ENCODE measurements around the gene LAMA3.

The LAMA3 gene

DNA sequence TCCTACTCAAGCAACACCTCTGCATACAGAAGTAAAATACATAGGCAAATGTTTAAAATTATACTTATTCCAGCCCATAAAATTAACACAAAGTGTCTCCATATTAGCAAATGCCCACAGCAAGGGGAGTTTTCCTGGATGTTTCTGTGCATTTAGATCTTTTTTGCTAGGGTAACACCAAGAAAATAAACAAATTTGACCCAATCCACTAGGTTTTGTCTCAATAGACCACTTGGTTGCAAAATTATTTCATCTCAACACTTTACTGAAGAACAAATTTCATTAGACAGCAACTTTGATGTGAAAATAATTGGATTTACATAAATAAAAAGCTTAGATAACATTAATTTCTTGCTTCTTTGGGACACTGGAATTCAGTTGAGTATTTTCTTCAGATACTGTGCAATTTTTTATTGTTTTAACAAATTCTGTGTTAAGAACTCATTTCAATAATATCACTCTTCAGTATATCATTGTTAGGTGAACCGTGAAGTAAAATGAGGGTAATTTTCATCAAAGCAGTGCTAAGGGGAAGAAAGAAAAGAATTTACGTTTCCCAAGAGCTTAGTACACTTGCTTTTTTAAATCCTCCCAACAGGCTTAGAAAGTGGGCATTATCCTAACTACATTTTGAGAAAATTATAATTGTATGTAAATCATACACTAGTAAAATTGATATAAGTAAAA is 191.8 kb downstream of the LAMA3 start:
- no peaks in the 10 kb centered on the region for H4K20me1 ChIP-seq (ENCODE audit: insufficient read depth)
- H2AFZ ChIP-seq (ENCODE audit: low read depth), result no peak overlapping the region
- no peaks in the 10 kb centered on the region for H3K79me2 ChIP-seq (ENCODE audit: insufficient read depth, low read depth)
- H3K4me1 ChIP-seq (ENCODE audit: low read depth, poor library complexity, severe bottlenecking), result no peaks in the 10 kb centered on the region
- H3K4me2 ChIP-seq, result no peak overlapping the region
- no peak overlapping the region for H3K27ac ChIP-seq
- no peak overlapping the region for H3K4me3 ChIP-seq (IDR thresholded peaks at IDR 0.05; ENCODE audit: insufficient read depth, low read depth, low read length)
- no peaks in the 10 kb centered on the region for H3K36me3 ChIP-seq (ENCODE audit: insufficient read depth)
- TF ChIP-seq, protein P1, sequence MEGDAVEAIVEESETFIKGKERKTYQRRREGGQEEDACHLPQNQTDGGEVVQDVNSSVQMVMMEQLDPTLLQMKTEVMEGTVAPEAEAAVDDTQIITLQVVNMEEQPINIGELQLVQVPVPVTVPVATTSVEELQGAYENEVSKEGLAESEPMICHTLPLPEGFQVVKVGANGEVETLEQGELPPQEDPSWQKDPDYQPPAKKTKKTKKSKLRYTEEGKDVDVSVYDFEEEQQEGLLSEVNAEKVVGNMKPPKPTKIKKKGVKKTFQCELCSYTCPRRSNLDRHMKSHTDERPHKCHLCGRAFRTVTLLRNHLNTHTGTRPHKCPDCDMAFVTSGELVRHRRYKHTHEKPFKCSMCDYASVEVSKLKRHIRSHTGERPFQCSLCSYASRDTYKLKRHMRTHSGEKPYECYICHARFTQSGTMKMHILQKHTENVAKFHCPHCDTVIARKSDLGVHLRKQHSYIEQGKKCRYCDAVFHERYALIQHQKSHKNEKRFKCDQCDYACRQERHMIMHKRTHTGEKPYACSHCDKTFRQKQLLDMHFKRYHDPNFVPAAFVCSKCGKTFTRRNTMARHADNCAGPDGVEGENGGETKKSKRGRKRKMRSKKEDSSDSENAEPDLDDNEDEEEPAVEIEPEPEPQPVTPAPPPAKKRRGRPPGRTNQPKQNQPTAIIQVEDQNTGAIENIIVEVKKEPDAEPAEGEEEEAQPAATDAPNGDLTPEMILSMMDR (conservative IDR thresholded peaks at IDR 0.05; ENCODE audit: low read depth, low read length), result no peak
- H3K9ac ChIP-seq, result no peak overlapping the region
- no peaks in the 10 kb centered on the region for H3K27me3 ChIP-seq (ENCODE audit: insufficient read depth, low read depth)

DNA sequence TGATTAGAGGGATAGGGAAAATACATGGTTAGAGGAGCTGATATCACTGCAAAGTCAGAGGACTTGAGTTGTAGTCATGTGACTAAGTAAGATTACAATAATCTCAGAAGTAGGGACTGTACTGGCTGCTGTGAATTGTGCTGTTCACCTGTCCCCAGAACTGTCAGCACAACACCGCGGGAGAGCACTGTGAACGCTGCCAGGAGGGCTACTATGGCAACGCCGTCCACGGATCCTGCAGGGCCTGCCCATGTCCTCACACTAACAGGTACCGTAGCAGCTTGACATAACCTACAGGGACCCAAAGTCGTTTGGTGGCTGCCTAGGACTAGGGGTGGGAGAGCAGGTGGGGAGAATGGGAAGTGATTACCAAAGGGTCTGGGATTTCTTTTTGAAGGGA is 192.5 kb downstream of the LAMA3 start:
- no peak overlapping the region for H3K9ac ChIP-seq
- no peaks in the 10 kb centered on the region for H3K27me3 ChIP-seq (ENCODE audit: insufficient read depth, low read depth)
- no peaks in the 10 kb centered on the region for H4K20me1 ChIP-seq (ENCODE audit: insufficient read depth)
- H3K4me1 ChIP-seq (ENCODE audit: low read depth, poor library complexity, severe bottlenecking), result no peaks in the 10 kb centered on the region
- H2AFZ ChIP-seq (ENCODE audit: low read depth), result no peak overlapping the region
- TF ChIP-seq, protein P1 (conservative IDR thresholded peaks at IDR 0.05; ENCODE audit: low read depth, low read length), result no peak
- no peak overlapping the region for H3K27ac ChIP-seq
- no peaks in the 10 kb centered on the region for H3K36me3 ChIP-seq (ENCODE audit: insufficient read depth)
- H3K4me2 ChIP-seq, result no peak overlapping the region
- H3K79me2 ChIP-seq (ENCODE audit: insufficient read depth, low read depth), result no peaks in the 10 kb centered on the region
- H3K4me3 ChIP-seq (IDR thresholded peaks at IDR 0.05; ENCODE audit: insufficient read depth, low read depth, low read length), result no peak overlapping the region

DNA sequence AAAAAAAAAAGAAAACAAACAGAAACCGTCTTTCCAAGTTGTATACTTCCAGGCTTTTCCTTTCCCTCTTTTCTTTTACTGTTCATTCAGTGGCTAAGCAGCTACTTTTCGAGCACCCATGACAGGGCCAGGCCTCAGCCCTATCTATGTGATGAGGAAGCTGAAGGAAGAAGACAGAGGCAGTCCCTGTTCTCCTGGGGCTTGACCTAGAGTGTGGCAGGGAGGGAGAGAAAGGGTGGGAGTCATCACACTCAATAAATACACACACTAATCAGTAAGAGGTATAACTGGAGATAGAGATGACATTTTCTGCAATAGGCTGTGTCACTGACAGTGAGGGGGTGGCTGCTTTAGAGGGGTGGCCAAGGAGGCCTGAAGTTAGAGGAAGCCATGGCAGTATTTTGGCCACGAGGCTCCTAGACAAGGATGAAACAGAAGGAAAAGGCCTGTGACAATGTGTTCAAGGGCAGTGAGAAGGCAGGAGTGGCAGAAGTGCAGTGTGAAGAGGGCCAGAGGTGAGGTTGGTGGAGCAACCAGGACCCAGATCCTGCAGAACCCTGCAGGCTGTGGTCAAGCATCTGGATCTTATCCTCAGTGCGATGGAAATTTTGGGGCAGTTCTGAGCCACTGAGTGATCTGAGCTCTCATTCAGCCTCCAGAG is 193.5 kb downstream of the LAMA3 start:
- H3K9ac ChIP-seq, result no peak overlapping the region
- no peak overlapping the region for H2AFZ ChIP-seq (ENCODE audit: low read depth)
- no peak overlapping the region for H3K27ac ChIP-seq
- H3K4me2 ChIP-seq, result no peak overlapping the region
- no peaks in the 10 kb centered on the region for H3K79me2 ChIP-seq (ENCODE audit: insufficient read depth, low read depth)
- H4K20me1 ChIP-seq (ENCODE audit: insufficient read depth), result no peaks in the 10 kb centered on the region
- H3K27me3 ChIP-seq (ENCODE audit: insufficient read depth, low read depth), result no peaks in the 10 kb centered on the region
- no peaks in the 10 kb centered on the region for H3K36me3 ChIP-seq (ENCODE audit: insufficient read depth)
- no peak overlapping the region for H3K4me3 ChIP-seq (IDR thresholded peaks at IDR 0.05; ENCODE audit: insufficient read depth, low read depth, low read length)
- H3K4me1 ChIP-seq (ENCODE audit: low read depth, poor library complexity, severe bottlenecking), result no peaks in the 10 kb centered on the region
- TF ChIP-seq, protein P1 (conservative IDR thresholded peaks at IDR 0.05; ENCODE audit: low read depth, low read length), result no peak

DNA sequence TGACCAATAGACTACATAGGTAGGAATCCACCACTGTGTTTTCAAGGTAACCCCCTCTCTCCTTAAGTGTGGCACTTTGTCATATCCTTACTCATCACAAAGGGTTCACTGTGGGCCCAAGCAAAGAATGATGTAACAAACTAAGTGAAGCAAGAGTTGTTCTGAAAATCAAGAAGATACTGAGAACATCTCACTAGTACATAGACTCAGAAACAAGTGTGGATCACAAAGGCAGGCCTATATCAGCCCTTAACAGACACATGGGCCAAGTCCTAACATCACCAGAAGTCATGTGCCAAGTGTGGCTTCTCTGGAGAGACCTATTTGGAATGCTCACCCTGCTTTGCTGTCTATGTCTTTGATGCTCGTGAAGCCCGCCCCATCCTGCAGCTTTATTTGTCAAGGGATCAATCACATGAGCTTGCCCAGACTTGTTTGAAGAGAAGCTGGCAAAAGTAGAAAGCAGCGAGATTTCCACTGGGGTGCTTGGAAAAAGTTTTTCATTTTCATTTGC is 194.1 kb downstream of the LAMA3 start:
- Histone ChIP-seq H3K36me3 (ENCODE audit: insufficient read depth) (no peaks in the 10 kb centered on the region), H3K27me3 (ENCODE audit: insufficient read depth, low read depth) (no peaks in the 10 kb centered on the region), H3K79me2 (ENCODE audit: insufficient read depth, low read depth) (no peaks in the 10 kb centered on the region), H3K4me1 (ENCODE audit: low read depth, poor library complexity, severe bottlenecking) (no peaks in the 10 kb centered on the region), H3K9ac (no peak overlapping the region), H3K27ac (no peak overlapping the region), H3K4me3 (IDR thresholded peaks at IDR 0.05; ENCODE audit: insufficient read depth, low read depth, low read length) (no peak overlapping the region), H4K20me1 (ENCODE audit: insufficient read depth) (no peaks in the 10 kb centered on the region), H2AFZ (ENCODE audit: low read depth) (no peak overlapping the region), H3K4me2 (no peak overlapping the region)
- TF ChIP-seq, protein P1 (conservative IDR thresholded peaks at IDR 0.05; ENCODE audit: low read depth, low read length), result no peak

Measured in KMS-11 (cell line).